ENCODE data around the gene FBXL16.

Gene FBXL16

DNA sequence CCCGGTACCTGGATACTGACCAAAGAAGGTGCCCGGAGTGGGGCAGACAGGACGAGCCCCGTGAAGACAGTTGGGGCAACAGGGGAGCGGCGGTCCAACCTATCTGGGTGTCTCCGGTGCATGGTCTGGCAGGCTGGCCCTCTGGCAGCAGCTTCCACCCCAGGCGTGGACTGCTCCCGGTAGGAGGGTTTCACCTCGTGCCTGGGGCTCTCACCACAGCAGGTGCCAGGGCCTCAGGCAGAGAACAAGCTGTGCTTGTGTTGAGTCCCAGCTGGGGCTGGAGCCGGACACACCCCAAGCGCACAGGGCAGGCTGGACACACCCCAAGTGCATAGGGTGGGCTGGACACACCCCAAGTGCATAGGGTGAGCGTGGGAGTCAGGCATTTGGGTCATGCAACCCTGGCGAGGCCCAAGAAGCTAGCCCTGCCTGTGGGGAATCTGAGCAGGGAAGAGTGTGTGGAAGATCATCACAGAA is 1.5 kb upstream of the FBXL16 start:
- no peaks in the 10 kb centered on the region for H3K79me2 ChIP-seq (ENCODE audit: control insufficient read depth, insufficient read depth, low read length, unreplicated experiment)
- H3K36me3 ChIP-seq (ENCODE audit: insufficient read depth, low read length) = no peaks in the 10 kb centered on the region
- peaks cover 67% of the 10 kb centered on the region for H3K27me3 ChIP-seq (ENCODE audit: insufficient read depth, low read length)
- H2AFZ ChIP-seq (ENCODE audit: low read length, unreplicated experiment) = no peak overlapping the region
- H3K27ac ChIP-seq (ENCODE audit: low read depth, low read length) = no peak overlapping the region
- H3K4me3 ChIP-seq (ENCODE audit: low read depth, low read length) = no peak overlapping the region
- H3K4me1 ChIP-seq (ENCODE audit: control insufficient read depth, insufficient read depth, low read length, unreplicated experiment) = peaks cover 10% of the 10 kb centered on the region

DNA sequence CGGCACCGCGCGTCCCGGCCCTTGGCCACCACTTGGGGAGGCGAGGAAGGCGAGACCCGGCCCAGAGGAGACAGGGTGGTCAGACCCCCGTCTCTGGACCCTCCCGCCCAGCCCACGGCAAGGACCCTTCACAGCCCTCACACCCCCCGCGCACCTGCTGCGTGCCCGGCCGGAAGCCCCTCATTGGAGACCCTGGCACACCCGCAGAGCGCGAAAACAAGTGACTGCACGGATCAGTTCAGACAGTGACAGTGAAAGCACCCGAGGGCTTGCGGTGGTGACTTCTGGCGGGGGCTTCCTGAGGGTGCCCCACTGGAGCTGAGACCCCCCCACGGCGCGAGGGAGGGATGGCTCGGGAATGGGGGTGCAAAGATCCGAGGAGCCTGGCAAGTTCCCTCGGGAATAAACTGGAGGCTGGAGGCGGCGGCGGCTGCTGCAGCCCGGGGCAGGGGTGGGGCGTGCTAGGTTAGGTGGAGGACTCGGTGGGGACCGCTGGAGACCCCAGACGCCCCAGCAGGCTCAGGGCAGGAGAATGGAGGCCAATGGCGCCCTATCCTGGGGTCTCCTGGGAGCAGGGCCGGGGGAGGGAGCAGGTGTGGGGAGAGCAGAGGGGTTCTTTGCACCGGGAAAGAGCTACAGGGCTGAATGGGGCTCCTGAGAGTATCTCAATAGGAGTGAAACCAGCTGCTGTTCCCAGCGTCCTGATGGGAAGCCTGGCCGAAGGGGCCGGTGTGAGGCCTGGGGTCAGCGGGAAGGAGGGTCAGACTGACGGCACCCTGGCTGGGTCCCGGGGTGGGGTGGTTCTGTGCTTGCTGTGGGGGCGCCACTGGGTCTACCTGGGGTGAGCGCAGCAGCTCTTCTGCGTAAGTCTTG is 824 bp upstream of the FBXL16 start:
- no peaks in the 10 kb centered on the region for H3K36me3 ChIP-seq (ENCODE audit: insufficient read depth, low read length)
- H3K27ac ChIP-seq (ENCODE audit: low read depth, low read length) = no peak overlapping the region
- peaks cover 74% of the 10 kb centered on the region for H3K27me3 ChIP-seq (ENCODE audit: insufficient read depth, low read length)

DNA sequence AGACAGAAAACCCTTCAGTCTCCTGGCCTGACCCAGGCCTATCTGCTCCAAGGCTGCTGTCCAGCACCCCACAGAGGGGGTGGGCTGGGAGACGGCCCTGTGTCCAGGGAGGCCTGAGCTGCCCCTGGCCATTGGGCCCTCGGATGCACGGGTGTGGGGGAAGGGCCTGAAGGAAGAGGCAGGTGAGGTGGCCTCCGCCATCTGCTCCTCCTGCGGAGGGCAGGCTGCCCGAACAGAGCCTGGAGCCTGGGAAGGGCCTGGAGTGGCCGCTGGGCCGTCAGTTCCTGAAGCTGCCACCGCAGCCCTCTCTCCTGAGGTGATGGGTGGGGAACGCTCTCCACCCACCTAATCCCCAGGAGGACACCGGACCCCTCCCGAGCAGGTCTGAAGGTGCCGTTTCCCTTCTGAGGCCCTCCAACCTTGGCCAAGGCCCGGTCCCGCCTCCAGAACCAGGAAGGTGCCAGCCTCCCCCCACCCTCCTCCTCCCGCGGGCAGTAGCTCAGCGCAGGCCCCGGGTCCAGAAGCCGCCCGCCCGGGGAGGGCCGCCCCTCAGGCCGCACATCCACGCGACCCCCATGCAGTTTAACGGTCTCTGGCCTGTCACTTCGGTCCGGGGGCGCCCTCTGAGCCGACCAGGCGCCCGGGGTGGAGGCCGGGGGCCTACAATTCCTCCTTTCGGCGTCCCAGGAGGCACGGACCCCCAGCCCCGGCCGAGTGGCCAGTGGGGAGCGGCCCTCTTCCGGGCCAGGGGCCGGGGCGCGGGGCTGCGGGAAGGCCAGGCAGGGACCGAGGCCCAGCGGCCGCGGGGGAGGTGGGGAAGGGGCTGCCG is 835 bp downstream of the FBXL16 start:
- H3K4me1 ChIP-seq (ENCODE audit: control insufficient read depth, insufficient read depth, low read length, unreplicated experiment) = peaks cover 2% of the 10 kb centered on the region
- H3K79me2 ChIP-seq (ENCODE audit: control insufficient read depth, insufficient read depth, low read length, unreplicated experiment) = no peaks in the 10 kb centered on the region
- no peaks in the 10 kb centered on the region for H3K36me3 ChIP-seq (ENCODE audit: insufficient read depth, low read length)
- H3K27ac ChIP-seq (ENCODE audit: low read depth, low read length) = no peak overlapping the region
- H2AFZ ChIP-seq (ENCODE audit: low read length, unreplicated experiment) = no peak overlapping the region
- no peak overlapping the region for H3K4me3 ChIP-seq (ENCODE audit: low read depth, low read length)
- peaks cover 77% of the 10 kb centered on the region for H3K27me3 ChIP-seq (ENCODE audit: insufficient read depth, low read length)

More for the DNA sequence above, 824 bp upstream of the FBXL16 start:
- H3K4me3 ChIP-seq (ENCODE audit: low read depth, low read length) = no peak overlapping the region
- H3K4me1 ChIP-seq (ENCODE audit: control insufficient read depth, insufficient read depth, low read length, unreplicated experiment) = peaks cover 10% of the 10 kb centered on the region
- H3K79me2 ChIP-seq (ENCODE audit: control insufficient read depth, insufficient read depth, low read length, unreplicated experiment) = no peaks in the 10 kb centered on the region
- no peak overlapping the region for H2AFZ ChIP-seq (ENCODE audit: low read length, unreplicated experiment)

DNA sequence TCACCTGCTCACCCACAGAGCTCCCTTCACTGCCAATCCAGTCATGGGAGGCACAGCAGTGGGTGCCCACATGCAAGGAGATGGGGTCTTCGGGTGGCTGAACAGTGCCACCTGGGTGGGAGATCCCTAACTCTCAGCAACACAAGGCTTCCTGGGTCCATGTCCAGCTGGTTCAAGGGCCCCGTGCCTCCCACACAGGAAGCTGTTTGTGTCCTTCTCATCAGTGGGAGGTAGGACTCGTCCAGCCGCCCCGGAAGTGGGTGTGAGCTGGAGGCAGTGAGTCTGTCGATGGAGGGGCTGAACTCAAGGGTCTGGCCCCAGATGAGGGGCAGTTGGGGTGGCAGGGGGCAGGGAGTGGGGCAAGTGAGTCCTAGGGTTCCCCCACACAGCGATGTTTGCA is 1.6 kb downstream of the FBXL16 start:
- H3K36me3 ChIP-seq (ENCODE audit: insufficient read depth, low read length) = no peaks in the 10 kb centered on the region
- H3K27me3 ChIP-seq (ENCODE audit: insufficient read depth, low read length) = peaks cover 81% of the 10 kb centered on the region
- no peak overlapping the region for H2AFZ ChIP-seq (ENCODE audit: low read length, unreplicated experiment)
- no peaks in the 10 kb centered on the region for H3K4me1 ChIP-seq (ENCODE audit: control insufficient read depth, insufficient read depth, low read length, unreplicated experiment)
- H3K4me3 ChIP-seq (ENCODE audit: low read depth, low read length) = no peak overlapping the region
- H3K79me2 ChIP-seq (ENCODE audit: control insufficient read depth, insufficient read depth, low read length, unreplicated experiment) = no peaks in the 10 kb centered on the region
- no peak overlapping the region for H3K27ac ChIP-seq (ENCODE audit: low read depth, low read length)

DNA sequence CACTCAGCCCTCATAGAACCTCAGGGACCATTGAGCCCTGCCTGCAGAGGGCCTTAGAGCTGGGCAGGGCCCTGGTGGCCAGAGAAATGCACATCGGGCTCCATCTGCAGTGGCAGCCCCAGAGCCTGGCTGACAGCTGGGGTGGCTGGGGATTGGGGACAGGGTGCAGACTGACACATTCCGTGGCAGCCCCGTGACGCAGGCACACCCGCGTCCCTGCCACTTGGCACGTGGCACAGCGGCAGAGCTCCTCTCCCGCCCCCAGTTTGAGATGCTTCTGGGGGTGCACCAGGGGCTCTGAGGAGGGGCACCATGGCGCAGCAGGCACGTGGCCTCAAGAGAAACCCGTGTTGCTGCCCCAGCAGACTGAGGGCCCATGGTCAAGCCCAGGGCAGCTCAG is 2.2 kb downstream of the FBXL16 start:
- Histone ChIP-seq H2AFZ (ENCODE audit: low read length, unreplicated experiment) (no peak overlapping the region), H3K79me2 (ENCODE audit: control insufficient read depth, insufficient read depth, low read length, unreplicated experiment) (no peaks in the 10 kb centered on the region), H3K4me3 (ENCODE audit: low read depth, low read length) (no peak overlapping the region), H3K27me3 (ENCODE audit: insufficient read depth, low read length) (peaks cover 82% of the 10 kb centered on the region), H3K27ac (ENCODE audit: low read depth, low read length) (no peak overlapping the region), H3K36me3 (ENCODE audit: insufficient read depth, low read length) (no peaks in the 10 kb centered on the region), H3K4me1 (ENCODE audit: control insufficient read depth, insufficient read depth, low read length, unreplicated experiment) (no peaks in the 10 kb centered on the region)

DNA sequence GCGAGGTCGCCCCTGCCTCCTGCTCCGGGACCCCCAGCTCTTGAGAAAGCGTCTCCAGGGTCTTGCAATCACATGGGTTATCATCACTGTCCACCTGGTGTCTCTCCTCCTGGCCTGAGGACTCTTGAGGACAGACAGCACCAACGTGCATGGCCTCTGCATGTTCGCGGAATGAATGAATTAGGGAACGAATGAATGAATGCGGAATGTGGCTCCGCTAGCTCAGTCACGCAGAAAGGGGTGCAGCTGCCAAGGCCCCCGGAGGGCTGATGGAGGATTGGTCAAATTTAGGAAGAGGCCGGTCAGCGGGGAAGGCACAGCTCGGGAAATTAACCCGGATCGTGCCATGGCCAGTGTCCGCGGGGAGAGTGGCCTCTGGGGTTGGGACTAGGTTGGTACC is 3.3 kb downstream of the FBXL16 start:
- Histone ChIP-seq H3K27ac (ENCODE audit: low read depth, low read length) (no peak overlapping the region), H3K79me2 (ENCODE audit: control insufficient read depth, insufficient read depth, low read length, unreplicated experiment) (no peaks in the 10 kb centered on the region), H3K36me3 (ENCODE audit: insufficient read depth, low read length) (no peaks in the 10 kb centered on the region), H2AFZ (ENCODE audit: low read length, unreplicated experiment) (no peak overlapping the region), H3K27me3 (ENCODE audit: insufficient read depth, low read length) (peaks cover 78% of the 10 kb centered on the region), H3K4me3 (ENCODE audit: low read depth, low read length) (no peak overlapping the region), H3K4me1 (ENCODE audit: control insufficient read depth, insufficient read depth, low read length, unreplicated experiment) (no peaks in the 10 kb centered on the region)

DNA sequence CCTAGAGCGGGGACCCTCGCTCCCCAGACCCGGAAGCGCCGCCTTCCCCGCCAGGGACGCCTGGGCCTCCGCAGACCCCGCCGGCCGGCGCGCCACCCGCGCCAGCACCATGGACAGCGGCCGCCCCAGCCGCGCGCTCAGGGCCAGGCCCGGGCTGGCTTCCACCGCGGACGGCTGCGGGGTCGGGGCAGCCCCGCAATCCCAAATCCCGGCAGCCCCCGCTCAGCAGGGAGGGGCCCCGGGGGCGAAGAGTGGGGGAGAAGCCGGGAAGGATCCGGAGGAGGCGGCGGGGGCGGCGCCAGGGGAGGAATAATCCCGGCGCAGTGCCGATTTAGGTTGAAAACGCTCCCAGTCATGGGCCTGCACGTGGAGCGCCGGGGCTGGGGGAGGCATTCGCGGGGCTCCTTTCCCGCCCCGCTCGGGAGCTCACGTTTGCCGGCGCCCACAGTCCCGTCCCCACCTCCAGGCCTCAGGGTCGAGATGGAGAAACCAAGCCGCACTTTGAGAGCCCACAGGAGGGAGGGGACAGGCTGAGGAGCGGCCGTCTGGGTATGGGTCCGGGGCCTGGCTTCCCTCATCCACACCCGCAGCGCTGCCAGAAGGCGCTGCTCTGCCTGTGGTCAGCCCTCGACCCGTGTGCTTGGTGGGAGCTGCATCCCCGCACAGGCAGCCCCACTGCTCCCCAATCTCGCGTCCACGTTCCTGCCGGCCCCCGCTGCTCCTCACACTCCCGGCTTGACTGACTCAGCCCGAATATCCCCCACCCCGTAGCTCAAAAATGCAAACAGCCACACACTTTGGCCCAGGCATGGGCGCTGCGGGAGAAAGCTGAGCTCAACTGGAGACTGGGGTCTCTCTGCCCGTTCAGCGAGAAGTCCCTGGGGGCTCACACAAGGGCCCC is 4.7 kb downstream of the FBXL16 start:
- Histone ChIP-seq H3K4me3 (ENCODE audit: low read depth, low read length) (no peak overlapping the region), H3K79me2 (ENCODE audit: control insufficient read depth, insufficient read depth, low read length, unreplicated experiment) (no peaks in the 10 kb centered on the region), H3K27me3 (ENCODE audit: insufficient read depth, low read length) (peaks cover 69% of the 10 kb centered on the region), H3K27ac (ENCODE audit: low read depth, low read length) (no peak overlapping the region), H3K4me1 (ENCODE audit: control insufficient read depth, insufficient read depth, low read length, unreplicated experiment) (no peaks in the 10 kb centered on the region), H2AFZ (ENCODE audit: low read length, unreplicated experiment) (no peak overlapping the region), H3K36me3 (ENCODE audit: insufficient read depth, low read length) (no peaks in the 10 kb centered on the region)

DNA sequence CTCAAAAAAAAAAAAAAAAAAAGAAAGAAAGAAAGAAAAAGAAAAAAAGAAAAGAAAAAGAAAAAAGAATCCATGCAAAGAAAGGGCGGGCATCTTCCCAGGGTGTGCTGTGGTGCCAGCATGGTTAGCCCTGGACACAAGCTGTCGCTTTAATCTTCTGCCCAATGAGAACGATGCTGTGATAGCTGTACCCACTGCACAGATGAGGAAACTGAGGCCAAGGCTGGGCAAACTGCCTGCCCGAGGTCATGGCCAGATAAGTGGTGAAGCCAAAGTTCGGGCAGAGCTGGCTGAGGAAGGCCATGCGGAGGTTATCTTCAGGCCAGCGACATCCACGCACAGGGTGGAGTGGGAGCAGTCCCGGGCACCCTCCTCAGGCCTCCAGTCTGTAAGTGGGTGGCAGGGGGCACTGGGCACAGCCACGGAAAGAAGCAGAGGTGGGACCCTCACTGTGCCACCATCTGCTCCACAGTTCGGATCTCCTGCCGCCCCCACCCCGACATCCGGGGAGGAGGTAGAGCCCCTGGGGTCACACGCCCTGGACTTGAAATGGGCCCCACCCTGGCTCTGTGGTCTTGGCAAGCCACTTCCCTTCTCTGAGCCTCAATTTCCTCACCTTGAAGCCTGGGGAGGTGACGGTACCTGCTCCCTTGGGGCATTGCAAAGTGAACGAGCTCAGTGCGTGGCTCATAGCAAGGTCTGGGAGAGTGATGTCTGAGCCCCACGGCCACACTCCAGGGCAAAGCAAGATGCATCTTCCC is 6.5 kb downstream of the FBXL16 start:
- no peak overlapping the region for H3K27ac ChIP-seq (ENCODE audit: low read depth, low read length)
- no peaks in the 10 kb centered on the region for H3K79me2 ChIP-seq (ENCODE audit: control insufficient read depth, insufficient read depth, low read length, unreplicated experiment)
- no peak overlapping the region for H3K4me3 ChIP-seq (ENCODE audit: low read depth, low read length)
- no peaks in the 10 kb centered on the region for H3K36me3 ChIP-seq (ENCODE audit: insufficient read depth, low read length)
- H3K4me1 ChIP-seq (ENCODE audit: control insufficient read depth, insufficient read depth, low read length, unreplicated experiment) = no peaks in the 10 kb centered on the region
- no peak overlapping the region for H2AFZ ChIP-seq (ENCODE audit: low read length, unreplicated experiment)
- peaks cover 75% of the 10 kb centered on the region for H3K27me3 ChIP-seq (ENCODE audit: insufficient read depth, low read length)

DNA sequence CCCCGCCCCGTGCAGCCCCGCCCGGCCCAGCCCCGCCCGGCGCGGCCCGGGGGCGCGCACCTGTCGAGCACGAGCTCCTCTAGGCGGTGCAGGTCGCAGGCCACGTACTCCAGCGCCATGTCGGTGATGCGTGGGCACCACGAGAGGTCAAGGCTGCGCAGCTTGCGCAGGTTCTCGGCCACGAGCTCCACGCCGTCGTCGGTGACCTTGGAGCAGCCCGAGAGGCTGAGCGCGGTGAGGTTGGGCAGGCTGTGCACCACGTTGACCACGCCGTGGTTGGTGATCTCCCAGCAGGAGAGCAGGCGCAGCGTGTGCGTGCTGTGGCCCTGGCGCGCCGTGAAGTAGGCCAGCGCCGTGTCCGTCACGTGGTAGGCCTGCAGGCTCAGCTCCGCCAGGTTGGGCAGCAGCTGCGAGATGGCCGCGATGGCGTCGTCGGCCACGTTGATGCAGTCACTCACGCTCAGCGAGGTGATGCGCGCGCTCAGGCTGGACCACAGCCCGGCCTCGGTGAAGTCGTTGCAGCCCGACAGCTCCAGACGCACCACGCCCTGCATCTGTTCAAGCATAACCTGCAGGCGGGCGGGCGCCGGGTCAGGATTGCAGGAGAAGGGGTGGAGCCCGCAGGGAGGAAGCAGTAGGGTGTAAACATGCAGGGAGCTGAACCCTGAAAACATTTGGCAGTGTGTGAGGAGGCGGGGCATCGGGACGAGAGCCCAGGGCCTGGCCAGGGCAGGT is 10.1 kb downstream of the FBXL16 start:
- Histone ChIP-seq H3K79me2 (ENCODE audit: control insufficient read depth, insufficient read depth, low read length, unreplicated experiment) (no peaks in the 10 kb centered on the region), H3K4me3 (ENCODE audit: low read depth, low read length) (peak overlapping the region; percentile 35; the same call in 1 of the 2 replicates), H3K27me3 (ENCODE audit: insufficient read depth, low read length) (peaks cover 62% of the 10 kb centered on the region), H3K36me3 (ENCODE audit: insufficient read depth, low read length) (no peaks in the 10 kb centered on the region), H3K4me1 (ENCODE audit: control insufficient read depth, insufficient read depth, low read length, unreplicated experiment) (no peaks in the 10 kb centered on the region), H2AFZ (ENCODE audit: low read length, unreplicated experiment) (no peak overlapping the region), H3K27ac (ENCODE audit: low read depth, low read length) (no peak overlapping the region)
